HS-5 (cell line): ENCODE measurements around the gene PSMB1.
"Not testable (repeated sequence)": the region's sequence is repeated elsewhere in the genome, so short reads cannot be mapped to it uniquely, and the experiment has no call there.

Experiments used
- DNase-seq: peaks from one replicate; pipeline ENCODE4 v3.0.0-alpha.2; 2012; ENCODE audit warnings: low read depth

The PSMB1 gene

GRCh38 chr6:170535004-170535403, 18.1 kb downstream of the PSMB1 start:
- DNase-seq, result no peak

GRCh38 chr6:170533792-170534191, 19.3 kb downstream of the PSMB1 start:
- DNase-seq, result no peak

GRCh38 chr6:170532867-170533488, 20.1 kb downstream of the PSMB1 start:
- no peak for DNase-seq

- DNase-seq, result peak; percentile 35
These were observed 23.2 kb downstream of the PSMB1 start for GRCh38 chr6:170529839-170530469.

GRCh38 chr6:170527995-170528394, 25.1 kb downstream of the PSMB1 start:
- not testable (repeated sequence) for DNase-seq

GRCh38 chr6:170525795-170526194, 27.3 kb downstream of the PSMB1 start:
- DNase-seq, result no peak

- DNase-seq, result no peak
These were observed 29.0 kb downstream of the PSMB1 start for GRCh38 chr6:170524172-170524502.

- DNase-seq, result no peak
These were observed 29.6 kb downstream of the PSMB1 start for GRCh38 chr6:170523256-170524171.

GRCh38 chr6:170522565-170523183, 30.4 kb downstream of the PSMB1 start:
- DNase-seq, result no peak

GRCh38 chr6:170516783-170517616, 36.1 kb downstream of the PSMB1 start:
- DNase-seq, result peak; percentile 11

- DNase-seq, result no peak
These were observed 38.2 kb downstream of the PSMB1 start for GRCh38 chr6:170514908-170515307.

GRCh38 chr6:170512249-170512648, 40.9 kb downstream of the PSMB1 start:
- no peak for DNase-seq

- no peak for DNase-seq
These were observed 42.5 kb downstream of the PSMB1 start for GRCh38 chr6:170510631-170511030.

- no peak for DNase-seq
These were observed 43.4 kb downstream of the PSMB1 start for GRCh38 chr6:170509723-170510018.

GRCh38 chr6:170508892-170509722, 44.0 kb downstream of the PSMB1 start:
- not testable (repeated sequence) for DNase-seq

GRCh38 chr6:170508275-170508674, 44.8 kb downstream of the PSMB1 start:
- DNase-seq, result not testable (repeated sequence)

GRCh38 chr6:170507728-170508127, 45.4 kb downstream of the PSMB1 start:
- DNase-seq, result not testable (repeated sequence)

- DNase-seq, result no peak
These were observed 46.7 kb downstream of the PSMB1 start for GRCh38 chr6:170506446-170506845.

- no peak for DNase-seq
These were observed 47.8 kb downstream of the PSMB1 start for GRCh38 chr6:170505306-170505705.

GRCh38 chr6:170504479-170504878, 48.6 kb downstream of the PSMB1 start:
- DNase-seq, result no peak

GRCh38 chr6:170503414-170503761, 49.7 kb downstream of the PSMB1 start:
- DNase-seq, result no peak
